WERI-Rb-1 (cell line): ENCODE data around the gene NFIA.

Source experiments
- DNase-seq: peaks from one replicate; pipeline ENCODE4 v3.0.0-alpha.2; 2020
- H3K27ac ChIP-seq: fragments of 250-450 bp; sonication (Bioruptor Pico); 2 replicates; pipeline ENCODE4 v1.5.1; 2020; ENCODE audit warnings: mild to moderate bottlenecking, moderate library complexity
- H3K27me3 ChIP-seq: fragments of 250-450 bp; sonication (Bioruptor Pico); 2 replicates; pipeline ENCODE4 v1.5.1; 2021; ENCODE audit warnings: mild to moderate bottlenecking, low read depth, moderate library complexity; ENCODE audit not compliant: insufficient read depth, severe bottlenecking
- H3K36me3 ChIP-seq: fragments of 250-450 bp; sonication (Bioruptor Pico); 2 replicates; pipeline ENCODE4 v1.5.1; 2020; ENCODE audit warnings: mild to moderate bottlenecking, moderate library complexity
- H3K4me3 ChIP-seq: 2 replicates; pipeline ENCODE4 v1.5.1; 2011; ENCODE audit warnings: low read depth, mild to moderate bottlenecking, control low read depth, low read length
- H3K9me3 ChIP-seq: fragments of 250-450 bp; sonication (Bioruptor Pico); 2 replicates; pipeline ENCODE4 v1.5.1; 2021; ENCODE audit warnings: mild to moderate bottlenecking, moderate library complexity; ENCODE audit not compliant: severe bottlenecking
- CTCF ChIP-seq: IDR thresholded peaks from 2 replicates; pipeline ENCODE4 v1.5.1; 2011; ENCODE audit warnings: low read depth, mild to moderate bottlenecking, control low read depth, inconsistent platforms, low read length

Gene NFIA

GRCh38 chr1:61504305-61504704 lies 421.9 kb downstream of the NFIA start:
- TF ChIP-seq CTCF = no peak
- Histone ChIP-seq H3K27me3 (no peaks in the 10 kb centered on the region), H3K27ac (no peak overlapping the region)

GRCh38 chr1:61504852-61505390 lies 422.6 kb downstream of the NFIA start:
- Histone ChIP-seq H3K27me3 (no peaks in the 10 kb centered on the region), H3K9me3 (no peaks in the 10 kb centered on the region), H3K4me3 (no peak overlapping the region), H3K36me3 (no peaks in the 10 kb centered on the region), H3K27ac (no peak overlapping the region)
- DNase-seq = no peak
- TF ChIP-seq CTCF = no peak

More at GRCh38 chr1:61504305-61504704, 421.9 kb downstream of the NFIA start:
- Histone ChIP-seq H3K4me3 (no peak overlapping the region), H3K9me3 (no peaks in the 10 kb centered on the region), H3K36me3 (no peaks in the 10 kb centered on the region)
- DNase-seq = no peak

GRCh38 chr1:61506236-61506635 lies 423.9 kb downstream of the NFIA start:
- no peak for TF ChIP-seq CTCF
- H3K27ac ChIP-seq = no peak overlapping the region
- no peaks in the 10 kb centered on the region for H3K36me3 ChIP-seq
- DNase-seq = no peak
- no peak overlapping the region for H3K4me3 ChIP-seq
- H3K27me3 ChIP-seq = no peaks in the 10 kb centered on the region
- no peaks in the 10 kb centered on the region for H3K9me3 ChIP-seq

- Histone ChIP-seq H3K4me3 (no peak overlapping the region), H3K27ac (no peak overlapping the region), H3K36me3 (no peaks in the 10 kb centered on the region), H3K27me3 (no peaks in the 10 kb centered on the region), H3K9me3 (no peaks in the 10 kb centered on the region)
- DNase-seq = no peak
- no peak for TF ChIP-seq CTCF
These were observed 424.7 kb downstream of the NFIA start for GRCh38 chr1:61506944-61507500.
